ENCODE data around the gene MRTO4.
A peak's percentile ranks its signal among the peaks of the same experiment; 100 is the strongest.
"Not testable (repeated sequence)": the region's sequence is repeated elsewhere in the genome, so short reads cannot be mapped to it uniquely, and the experiment has no call there.

Gene MRTO4

DNA sequence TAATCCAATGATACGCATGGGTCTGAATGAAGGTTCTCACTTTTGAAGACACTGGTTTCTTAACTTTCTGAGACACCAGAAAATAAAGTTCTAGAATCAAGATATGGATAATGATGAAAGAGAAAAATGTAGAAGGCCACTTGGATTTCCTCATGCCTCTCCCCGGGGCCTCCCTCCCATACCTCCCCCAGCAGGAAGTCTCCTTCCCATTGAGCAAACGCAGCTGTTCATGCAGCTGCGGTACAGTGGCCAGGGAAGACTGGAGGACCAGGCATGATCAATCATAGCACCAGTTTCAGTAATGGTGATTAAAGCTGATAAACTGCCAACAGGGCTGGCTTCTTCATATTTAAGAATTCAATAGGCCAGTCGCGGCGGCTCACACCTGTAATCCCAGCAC, 30.6 kb upstream of the MRTO4 start:
- TF ChIP-seq, protein P1, sequence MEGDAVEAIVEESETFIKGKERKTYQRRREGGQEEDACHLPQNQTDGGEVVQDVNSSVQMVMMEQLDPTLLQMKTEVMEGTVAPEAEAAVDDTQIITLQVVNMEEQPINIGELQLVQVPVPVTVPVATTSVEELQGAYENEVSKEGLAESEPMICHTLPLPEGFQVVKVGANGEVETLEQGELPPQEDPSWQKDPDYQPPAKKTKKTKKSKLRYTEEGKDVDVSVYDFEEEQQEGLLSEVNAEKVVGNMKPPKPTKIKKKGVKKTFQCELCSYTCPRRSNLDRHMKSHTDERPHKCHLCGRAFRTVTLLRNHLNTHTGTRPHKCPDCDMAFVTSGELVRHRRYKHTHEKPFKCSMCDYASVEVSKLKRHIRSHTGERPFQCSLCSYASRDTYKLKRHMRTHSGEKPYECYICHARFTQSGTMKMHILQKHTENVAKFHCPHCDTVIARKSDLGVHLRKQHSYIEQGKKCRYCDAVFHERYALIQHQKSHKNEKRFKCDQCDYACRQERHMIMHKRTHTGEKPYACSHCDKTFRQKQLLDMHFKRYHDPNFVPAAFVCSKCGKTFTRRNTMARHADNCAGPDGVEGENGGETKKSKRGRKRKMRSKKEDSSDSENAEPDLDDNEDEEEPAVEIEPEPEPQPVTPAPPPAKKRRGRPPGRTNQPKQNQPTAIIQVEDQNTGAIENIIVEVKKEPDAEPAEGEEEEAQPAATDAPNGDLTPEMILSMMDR (IDR thresholded peaks at IDR 0.05; ENCODE audit: low read depth, low read length): no peak
- TF ChIP-seq, protein P2, sequence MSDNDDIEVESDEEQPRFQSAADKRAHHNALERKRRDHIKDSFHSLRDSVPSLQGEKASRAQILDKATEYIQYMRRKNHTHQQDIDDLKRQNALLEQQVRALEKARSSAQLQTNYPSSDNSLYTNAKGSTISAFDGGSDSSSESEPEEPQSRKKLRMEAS (IDR thresholded peaks at IDR 0.05; ENCODE audit: low read depth, low read length): no peak
- TF ChIP-seq POLR2A (IDR thresholded peaks at IDR 0.05; ENCODE audit: extremely low read depth, insufficient read length) (no peak), MYC (IDR thresholded peaks at IDR 0.05; ENCODE audit: low read depth, low read length) (no peak)
- DNase-seq (ENCODE audit: low read depth): peak; percentile 48
- no peak overlapping the region for H3K4me3 ChIP-seq (ENCODE audit: low read depth, low read length)

DNA sequence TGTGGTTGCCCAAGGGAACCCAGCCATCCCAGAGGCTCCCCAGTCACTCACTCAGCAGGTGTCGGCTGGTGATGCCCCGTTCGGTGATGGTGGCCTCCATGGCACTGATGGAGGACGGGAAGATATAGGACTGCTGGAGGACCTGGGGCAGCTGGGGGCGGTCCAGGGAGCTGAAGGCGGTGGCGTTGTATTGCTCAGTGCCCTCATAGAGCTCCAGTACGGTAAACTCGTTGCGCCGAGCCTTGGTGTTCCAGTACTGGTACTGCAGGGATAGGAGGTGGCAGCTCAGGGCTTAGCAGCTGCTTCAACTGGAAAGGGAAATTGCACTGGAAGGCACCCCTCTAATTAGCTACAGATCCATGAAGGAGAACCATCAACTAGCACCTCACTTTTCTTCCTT, 29.0 kb upstream of the MRTO4 start:
- DNase-seq (ENCODE audit: low read depth): no peak
- H3K4me3 ChIP-seq (ENCODE audit: low read depth, low read length): no peak overlapping the region
- TF ChIP-seq MYC (IDR thresholded peaks at IDR 0.05; ENCODE audit: low read depth, low read length) (no peak), POLR2A (IDR thresholded peaks at IDR 0.05; ENCODE audit: extremely low read depth, insufficient read length) (no peak)
- TF ChIP-seq, protein P1 (IDR thresholded peaks at IDR 0.05; ENCODE audit: low read depth, low read length): no peak
- TF ChIP-seq, protein P2 (IDR thresholded peaks at IDR 0.05; ENCODE audit: low read depth, low read length): no peak

DNA sequence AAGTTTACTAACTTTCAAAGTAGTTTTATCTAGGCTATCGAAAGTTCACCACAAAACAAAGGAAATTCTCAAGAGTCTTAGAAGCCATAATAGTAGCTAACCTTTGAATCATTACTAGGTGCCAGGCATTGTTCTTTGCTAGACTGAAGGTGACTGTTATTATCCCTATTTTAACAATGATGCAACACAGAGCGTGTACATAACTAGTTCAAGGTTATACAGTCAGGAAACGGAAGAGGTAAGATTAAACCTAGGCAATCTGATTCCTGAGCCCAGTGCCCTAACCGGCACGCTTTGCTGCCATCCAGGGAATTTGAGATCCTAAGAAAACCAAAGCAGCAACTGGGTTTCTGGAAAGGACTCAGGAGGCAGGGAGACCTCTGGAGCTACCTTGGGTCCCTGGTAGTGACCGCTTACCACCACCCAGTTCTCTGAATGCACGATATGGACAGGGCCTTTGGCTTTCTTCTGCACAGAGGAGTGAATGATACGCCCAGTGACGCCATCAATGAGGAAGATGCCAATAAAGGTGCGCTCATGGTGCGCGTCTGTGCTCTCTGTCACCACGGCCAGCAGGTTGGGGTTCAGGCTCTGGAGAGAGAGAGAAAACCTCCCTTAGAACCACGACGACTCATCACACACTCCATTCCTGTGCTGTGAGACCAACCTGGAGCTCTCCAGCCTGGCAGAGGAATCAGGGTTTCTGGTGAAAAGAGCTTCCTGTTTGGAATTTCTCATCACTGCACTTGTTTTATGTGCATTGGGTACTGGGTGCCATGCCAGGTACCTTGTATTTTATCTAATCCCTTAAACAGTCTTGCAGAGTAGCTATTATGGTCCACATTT, 28.4 kb upstream of the MRTO4 start:
- TF ChIP-seq MYC (IDR thresholded peaks at IDR 0.05; ENCODE audit: low read depth, low read length): no peak
- TF ChIP-seq, protein P2 (IDR thresholded peaks at IDR 0.05; ENCODE audit: low read depth, low read length): no peak
- TF ChIP-seq, protein P1 (IDR thresholded peaks at IDR 0.05; ENCODE audit: low read depth, low read length): no peak
- peak; percentile 12 for DNase-seq (ENCODE audit: low read depth)
- no peak overlapping the region for H3K4me3 ChIP-seq (ENCODE audit: low read depth, low read length)

DNA sequence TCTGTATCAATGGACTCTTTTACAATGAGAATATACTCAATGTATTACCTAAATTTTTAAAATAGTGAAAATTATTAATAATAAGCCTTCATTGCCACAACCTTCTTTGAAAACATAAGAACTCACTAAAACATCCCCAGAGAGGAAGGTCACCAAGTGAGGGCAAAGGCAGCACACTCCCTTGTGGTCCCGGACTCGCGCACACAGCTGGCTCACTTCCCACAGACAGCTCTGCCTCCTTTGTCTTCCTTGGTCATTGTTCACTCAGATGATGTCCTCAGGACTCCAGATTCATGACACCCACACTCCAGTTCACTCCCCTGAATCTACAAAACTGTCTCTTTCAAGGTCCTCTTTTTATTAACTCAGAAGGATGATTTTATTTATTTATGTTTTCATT, 22.4 kb upstream of the MRTO4 start:
- no peak overlapping the region for H3K4me3 ChIP-seq (ENCODE audit: low read depth, low read length)
- no peak for DNase-seq (ENCODE audit: low read depth)
- TF ChIP-seq POLR2A (IDR thresholded peaks at IDR 0.05; ENCODE audit: extremely low read depth, insufficient read length): no peak
- no peak for TF ChIP-seq MYC (IDR thresholded peaks at IDR 0.05; ENCODE audit: low read depth, low read length)
- TF ChIP-seq, protein P1 (IDR thresholded peaks at IDR 0.05; ENCODE audit: low read depth, low read length): no peak
- TF ChIP-seq, protein P2 (IDR thresholded peaks at IDR 0.05; ENCODE audit: low read depth, low read length): no peak

DNA sequence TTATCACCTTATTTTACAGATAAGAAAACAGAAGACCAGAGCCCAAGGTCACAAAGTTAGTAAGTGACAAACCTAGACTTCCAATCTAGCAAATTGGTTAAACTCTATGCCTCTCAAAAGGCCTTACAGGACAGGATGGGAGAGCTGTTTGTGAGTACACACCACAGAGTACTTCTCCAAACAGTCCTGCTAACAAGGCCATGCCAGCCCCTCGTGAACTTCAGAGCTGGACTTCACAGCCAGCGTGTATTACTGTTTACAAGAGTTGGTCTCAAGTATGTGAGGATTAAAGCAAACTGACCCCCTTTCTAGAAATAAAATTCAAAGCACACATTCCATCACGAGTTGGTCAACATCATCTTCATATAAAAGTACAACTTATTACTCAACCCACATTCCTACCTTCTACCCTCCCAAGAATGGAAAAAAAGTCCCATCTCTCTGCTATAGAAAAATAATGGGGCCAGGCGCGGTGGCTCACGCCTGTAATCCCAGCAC, 21.7 kb upstream of the MRTO4 start:
- no peak for TF ChIP-seq POLR2A (IDR thresholded peaks at IDR 0.05; ENCODE audit: extremely low read depth, insufficient read length)
- TF ChIP-seq MYC (IDR thresholded peaks at IDR 0.05; ENCODE audit: low read depth, low read length): no peak
- TF ChIP-seq, protein P1 (IDR thresholded peaks at IDR 0.05; ENCODE audit: low read depth, low read length): no peak
- TF ChIP-seq, protein P2 (IDR thresholded peaks at IDR 0.05; ENCODE audit: low read depth, low read length): no peak
- H3K4me3 ChIP-seq (ENCODE audit: low read depth, low read length): no peak overlapping the region
- DNase-seq (ENCODE audit: low read depth): no peak

DNA sequence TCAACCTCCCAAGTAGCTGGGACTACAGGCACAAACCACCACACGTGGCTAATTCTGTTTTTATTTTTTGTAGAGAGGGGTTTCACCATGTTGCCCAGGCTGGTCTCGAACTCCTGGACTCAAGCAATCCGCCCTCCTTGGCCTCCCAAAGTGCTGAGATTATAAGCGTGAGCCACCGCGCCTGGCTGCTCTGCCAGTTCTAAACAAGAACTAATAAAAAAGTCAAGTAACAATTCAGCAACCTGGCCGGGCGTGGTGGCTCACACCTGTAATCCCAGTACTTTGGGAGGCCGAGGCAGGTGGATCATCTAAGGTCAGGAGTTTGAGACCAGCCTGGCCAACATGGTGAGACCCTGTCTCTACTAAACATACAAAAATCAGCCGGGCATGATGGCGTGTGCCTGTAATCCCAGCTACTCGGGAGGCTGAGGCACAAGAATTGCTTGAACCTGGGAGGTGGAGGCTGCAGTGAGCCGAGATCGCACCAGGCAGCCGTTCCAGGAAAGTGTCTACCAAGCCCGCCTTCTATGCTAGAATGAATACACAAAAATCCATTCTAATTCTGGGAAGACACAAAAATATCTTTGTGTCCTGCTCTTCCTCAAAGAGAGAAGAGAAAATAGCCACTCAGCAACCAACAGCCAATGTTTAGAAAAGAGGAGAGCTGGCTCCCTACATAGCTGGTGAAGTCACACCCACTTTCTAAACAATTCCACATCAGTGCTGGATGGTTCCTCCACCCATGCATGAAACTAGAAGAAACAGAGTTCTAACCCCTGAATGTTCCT, 19.7 kb upstream of the MRTO4 start:
- not testable (repeated sequence) for DNase-seq (ENCODE audit: low read depth); H3K4me3 ChIP-seq (ENCODE audit: low read depth, low read length)
